ENCODE data around the gene DDX18.
"Not testable (repeated sequence)": the region's sequence is repeated elsewhere in the genome, so short reads cannot be mapped to it uniquely, and the experiment has no call there.

DDX18 gene

GRCh38 chr2:117814417-117815264 lies at the start of gene DDX18:
Gene DDX18, plus strand, starts transcription at chr2:117814691. Its CDS starts 87 bp downstream, at chr2:117814778.
- peak; percentile 99 for DNase-seq (ENCODE audit: low spot score)

- no peak for DNase-seq (ENCODE audit: low spot score)
Observed at GRCh38 chr2:117770730-117771129, 43.8 kb upstream of the DDX18 start.

- DNase-seq (ENCODE audit: low spot score): no peak
Observed at GRCh38 chr2:117771969-117772630, 42.4 kb upstream of the DDX18 start.

GRCh38 chr2:117774716-117775115 lies 39.8 kb upstream of the DDX18 start:
- no peak for DNase-seq (ENCODE audit: low spot score)

- no peak for DNase-seq (ENCODE audit: low spot score)
Observed at GRCh38 chr2:117775703-117776219, 38.7 kb upstream of the DDX18 start.

- no peak for DNase-seq (ENCODE audit: low spot score)
Observed at GRCh38 chr2:117776888-117777287, 37.6 kb upstream of the DDX18 start.

- peak; percentile 23 for DNase-seq (ENCODE audit: low spot score)
Observed at GRCh38 chr2:117785740-117786139, 28.8 kb upstream of the DDX18 start.

- no peak for DNase-seq (ENCODE audit: low spot score)
Observed at GRCh38 chr2:117786520-117786919, 28.0 kb upstream of the DDX18 start.

- no peak for DNase-seq (ENCODE audit: low spot score)
Observed at GRCh38 chr2:117789505-117789904, 25.0 kb upstream of the DDX18 start.

GRCh38 chr2:117794668-117795067 lies 19.8 kb upstream of the DDX18 start:
- no peak for DNase-seq (ENCODE audit: low spot score)

GRCh38 chr2:117801826-117802225 lies 12.7 kb upstream of the DDX18 start:
- no peak for DNase-seq (ENCODE audit: low spot score)

GRCh38 chr2:117803644-117804325 lies 10.7 kb upstream of the DDX18 start:
- not testable (repeated sequence) for DNase-seq (ENCODE audit: low spot score)

GRCh38 chr2:117812443-117812842 lies 2.0 kb upstream of the DDX18 start:
- DNase-seq (ENCODE audit: low spot score): no peak

GRCh38 chr2:117815946-117816345 lies 1.5 kb downstream of the DDX18 start:
- DNase-seq (ENCODE audit: low spot score): no peak

GRCh38 chr2:117818921-117819320 lies 4.4 kb downstream of the DDX18 start:
- no peak for DNase-seq (ENCODE audit: low spot score)

- DNase-seq (ENCODE audit: low spot score): no peak
Observed at GRCh38 chr2:117820444-117820843, 6.0 kb downstream of the DDX18 start.

GRCh38 chr2:117825437-117825836 lies 10.9 kb downstream of the DDX18 start:
- no peak for DNase-seq (ENCODE audit: low spot score)

- DNase-seq (ENCODE audit: low spot score): not testable (repeated sequence)
Observed at GRCh38 chr2:117827464-117827863, 13.0 kb downstream of the DDX18 start.

GRCh38 chr2:117828870-117829269 lies 14.4 kb downstream of the DDX18 start:
- DNase-seq (ENCODE audit: low spot score): no peak

GRCh38 chr2:117832332-117832731 lies 17.8 kb downstream of the DDX18 start:
- DNase-seq (ENCODE audit: low spot score): no peak

- DNase-seq (ENCODE audit: low spot score): no peak
Observed at GRCh38 chr2:117832905-117833613, 18.6 kb downstream of the DDX18 start.

GRCh38 chr2:117833911-117834310 lies 19.4 kb downstream of the DDX18 start:
- no peak for DNase-seq (ENCODE audit: low spot score)

All from hematopoietic multipotent progenitor cell treated with erythropoietin and hydrocortisone succinate and interleukin-3 and kit ligand, for 15 days (in vitro differentiated cells).